Type B pancreatic cell (in vitro differentiated cells): ENCODE data around the gene UNC13B. TPM values are rescaled to one million over a fixed set of nuclear protein-coding genes. Genes with fewer than 3 reads are reported as not detected.

ENCODE experiments used
- DNase-seq: peaks from one replicate; pipeline ENCODE4 v3.0.0; 2021; ENCODE audit warnings: mixed read lengths; ENCODE audit not compliant: unreplicated experiment; ENCODE audit errors: extremely low spot score
- H3K27ac Mint-ChIP-seq: 2 replicates; pipeline ENCODE4 v1.8.0; 2021; ENCODE audit warnings: mild to moderate bottlenecking, mixed read lengths
- H3K27me3 Mint-ChIP-seq: 2 replicates; pipeline ENCODE4 v1.8.0; 2021; ENCODE audit warnings: mixed read lengths
- H3K36me3 Mint-ChIP-seq: 2 replicates; pipeline ENCODE4 v1.8.0; 2021; ENCODE audit warnings: mixed read lengths
- H3K4me1 Mint-ChIP-seq: one replicate; pipeline ENCODE4 v1.8.0; 2021; ENCODE audit warnings: mixed read lengths; ENCODE audit not compliant: unreplicated experiment
- H3K4me3 Mint-ChIP-seq: 2 replicates; pipeline ENCODE4 v1.8.0; 2021; ENCODE audit warnings: mild to moderate bottlenecking, mixed read lengths
- H3K9me3 Mint-ChIP-seq: 2 replicates; pipeline ENCODE4 v1.8.0; 2021; ENCODE audit warnings: mixed read lengths
- CTCF ChIP-seq: fragments of 200-600 bp; sonication (generic); conservative IDR thresholded peaks from 2 replicates; pipeline ENCODE4 v1.5.0; 2021; ENCODE audit warnings: antibody characterized with exemption, mild to moderate bottlenecking
- total RNA-seq: library from RNA; stranded (reverse); gene quantifications from 2 replicates; pipeline ENCODE4 v1.2.1, GENCODE V29; 2021; ENCODE audit warnings: low replicate concordance

Gene UNC13B
- total RNA-seq, 1 donor from 2014 or later, result 48.9 TPM

DNA sequence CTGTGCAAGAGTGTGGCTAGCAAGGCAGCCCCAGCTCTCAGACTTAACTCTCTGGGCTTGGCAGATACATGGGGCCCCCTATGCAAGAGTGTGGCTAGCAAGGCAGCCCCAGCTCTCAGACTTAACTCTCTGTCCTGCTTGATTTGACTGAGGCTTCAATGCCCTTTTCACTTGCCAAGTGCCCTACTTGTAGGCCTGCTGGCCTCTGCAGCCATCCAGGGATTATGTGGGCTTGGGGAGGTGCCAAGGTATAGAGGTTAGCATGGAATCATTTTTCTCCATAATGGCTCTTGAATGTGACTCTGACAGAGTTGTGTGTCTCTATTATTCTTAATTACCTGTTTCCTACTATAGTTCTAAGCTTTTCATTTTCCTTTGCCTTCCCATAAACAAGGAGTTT, 212.6 kb downstream of the UNC13B start:
- no peak for TF ChIP-seq CTCF
- H3K9me3 Mint-ChIP-seq, result no peaks in the 10 kb centered on the region
- peaks cover 18% of the 10 kb centered on the region for H3K36me3 Mint-ChIP-seq
- H3K27ac Mint-ChIP-seq, result no peak overlapping the region
- H3K4me1 Mint-ChIP-seq, result no peaks in the 10 kb centered on the region
- no peak overlapping the region for H3K4me3 Mint-ChIP-seq
- DNase-seq, result no peak
- H3K27me3 Mint-ChIP-seq, result no peaks in the 10 kb centered on the region

DNA sequence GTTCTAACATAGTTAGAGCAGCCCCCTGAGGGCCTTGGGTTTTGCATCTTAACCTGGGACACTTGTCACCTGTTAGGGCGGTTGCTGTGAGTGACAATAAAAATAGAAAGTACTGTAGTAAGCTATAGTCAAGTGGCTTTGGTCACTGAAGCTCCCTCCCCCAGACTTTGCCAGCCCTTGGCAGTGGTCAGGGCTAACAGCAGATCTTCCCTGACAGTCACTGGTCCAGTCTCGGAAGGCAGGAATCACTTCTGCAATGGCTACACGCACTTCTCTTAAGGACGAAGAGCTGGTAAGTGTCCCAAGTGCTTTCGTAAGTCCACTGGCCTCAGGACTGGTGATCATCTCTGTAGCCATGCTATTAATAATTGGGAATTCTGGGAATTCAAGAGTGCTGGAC, 213.1 kb downstream of the UNC13B start:
- no peaks in the 10 kb centered on the region for H3K4me1 Mint-ChIP-seq
- no peak for TF ChIP-seq CTCF
- H3K27me3 Mint-ChIP-seq, result no peaks in the 10 kb centered on the region
- no peak for DNase-seq
- no peak overlapping the region for H3K4me3 Mint-ChIP-seq
- no peaks in the 10 kb centered on the region for H3K9me3 Mint-ChIP-seq
- H3K27ac Mint-ChIP-seq, result no peak overlapping the region
- peaks cover 18% of the 10 kb centered on the region for H3K36me3 Mint-ChIP-seq

DNA sequence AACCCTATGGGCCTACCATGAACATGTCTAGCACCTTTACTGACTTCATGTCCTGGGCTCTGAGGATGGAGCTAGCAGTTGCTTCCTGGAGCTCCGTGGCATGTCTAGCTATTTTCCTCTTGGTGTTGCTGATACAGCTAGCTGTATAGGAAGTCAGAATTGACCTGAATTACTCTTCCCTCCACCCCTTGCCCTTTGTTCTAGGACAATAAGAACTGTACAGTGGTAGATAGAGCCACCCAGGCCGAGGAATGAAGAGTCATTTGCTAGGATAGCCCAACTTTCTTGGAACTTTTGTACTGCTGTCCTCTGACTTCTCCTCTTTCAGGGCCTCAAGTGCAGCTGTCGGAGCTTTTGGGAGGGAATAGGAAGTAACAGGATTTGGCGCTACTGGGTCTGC, 218.2 kb downstream of the UNC13B start:
- TF ChIP-seq CTCF, result no peak
- Mint-ChIP-seq H3K9me3 (no peaks in the 10 kb centered on the region), H3K4me3 (no peak overlapping the region), H3K4me1 (no peaks in the 10 kb centered on the region), H3K27ac (no peak overlapping the region), H3K36me3 (peaks cover 16% of the 10 kb centered on the region), H3K27me3 (no peaks in the 10 kb centered on the region)
- DNase-seq, result no peak

GRCh38 chr9:35380619-35381018, 218.8 kb downstream of the UNC13B start:
- Mint-ChIP-seq H3K27ac (no peak overlapping the region), H3K27me3 (no peaks in the 10 kb centered on the region), H3K36me3 (peaks cover 21% of the 10 kb centered on the region), H3K4me3 (no peak overlapping the region), H3K9me3 (no peaks in the 10 kb centered on the region), H3K4me1 (no peaks in the 10 kb centered on the region)
- TF ChIP-seq CTCF, result no peak
- no peak for DNase-seq

DNA sequence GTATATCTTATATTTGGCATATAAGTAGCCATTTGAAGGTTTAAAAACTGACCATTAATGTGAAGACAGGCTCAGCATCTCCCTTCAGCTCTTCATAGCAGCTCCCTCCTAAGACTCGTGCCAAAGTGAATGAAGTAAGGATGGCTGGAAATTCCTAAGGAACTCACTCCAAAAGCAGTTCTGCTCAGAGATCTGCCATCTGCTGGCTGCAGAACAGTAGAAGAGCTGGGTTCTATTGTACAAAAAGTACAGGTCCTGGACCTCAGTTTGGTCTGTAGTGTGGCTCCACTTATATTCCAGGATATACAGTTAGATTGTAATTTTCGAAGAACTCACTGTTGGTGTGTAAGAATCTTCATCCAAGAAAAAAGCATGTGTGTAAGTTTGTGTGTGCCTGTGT, 223.2 kb downstream of the UNC13B start:
- DNase-seq, result no peak
- no peaks in the 10 kb centered on the region for H3K9me3 Mint-ChIP-seq
- peaks cover 25% of the 10 kb centered on the region for H3K36me3 Mint-ChIP-seq
- TF ChIP-seq CTCF, result no peak
- no peak overlapping the region for H3K4me3 Mint-ChIP-seq
- no peak overlapping the region for H3K27ac Mint-ChIP-seq
- H3K4me1 Mint-ChIP-seq, result no peaks in the 10 kb centered on the region
- H3K27me3 Mint-ChIP-seq, result no peaks in the 10 kb centered on the region

GRCh38 chr9:35395076-35395705, 233.4 kb downstream of the UNC13B start:
- TF ChIP-seq CTCF, result no peak
- Mint-ChIP-seq H3K27ac (no peak overlapping the region), H3K4me1 (peaks cover 4% of the 10 kb centered on the region), H3K27me3 (no peaks in the 10 kb centered on the region), H3K9me3 (no peaks in the 10 kb centered on the region), H3K36me3 (peaks cover 26% of the 10 kb centered on the region), H3K4me3 (no peak overlapping the region)
- peak; percentile 7 for DNase-seq
